Measurements from ENCODE around the gene SLC6A1.

DNA sequence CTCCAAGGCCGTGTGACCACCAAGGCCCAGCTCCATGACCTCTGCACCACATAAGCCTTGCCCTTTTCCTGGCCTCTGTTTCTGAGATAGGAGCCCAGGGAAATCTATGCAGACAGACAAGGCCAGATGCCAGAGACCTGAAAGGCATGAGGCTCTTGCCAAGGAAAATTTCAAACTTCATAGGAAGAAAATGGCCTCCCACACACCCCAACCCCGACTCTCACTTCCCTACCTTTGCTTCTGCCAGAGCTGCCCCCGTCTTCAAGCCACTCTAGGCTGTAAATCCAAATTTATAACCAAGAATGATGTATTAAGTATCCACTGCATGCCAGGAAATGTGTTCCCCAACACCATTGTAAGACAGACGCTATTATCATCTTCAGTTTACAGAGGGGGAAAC lies 96.3 kb downstream of the SLC6A1 start:
- TF ChIP-seq, protein P1, sequence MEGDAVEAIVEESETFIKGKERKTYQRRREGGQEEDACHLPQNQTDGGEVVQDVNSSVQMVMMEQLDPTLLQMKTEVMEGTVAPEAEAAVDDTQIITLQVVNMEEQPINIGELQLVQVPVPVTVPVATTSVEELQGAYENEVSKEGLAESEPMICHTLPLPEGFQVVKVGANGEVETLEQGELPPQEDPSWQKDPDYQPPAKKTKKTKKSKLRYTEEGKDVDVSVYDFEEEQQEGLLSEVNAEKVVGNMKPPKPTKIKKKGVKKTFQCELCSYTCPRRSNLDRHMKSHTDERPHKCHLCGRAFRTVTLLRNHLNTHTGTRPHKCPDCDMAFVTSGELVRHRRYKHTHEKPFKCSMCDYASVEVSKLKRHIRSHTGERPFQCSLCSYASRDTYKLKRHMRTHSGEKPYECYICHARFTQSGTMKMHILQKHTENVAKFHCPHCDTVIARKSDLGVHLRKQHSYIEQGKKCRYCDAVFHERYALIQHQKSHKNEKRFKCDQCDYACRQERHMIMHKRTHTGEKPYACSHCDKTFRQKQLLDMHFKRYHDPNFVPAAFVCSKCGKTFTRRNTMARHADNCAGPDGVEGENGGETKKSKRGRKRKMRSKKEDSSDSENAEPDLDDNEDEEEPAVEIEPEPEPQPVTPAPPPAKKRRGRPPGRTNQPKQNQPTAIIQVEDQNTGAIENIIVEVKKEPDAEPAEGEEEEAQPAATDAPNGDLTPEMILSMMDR (IDR thresholded peaks at IDR 0.05) = no peak
- TF ChIP-seq EZH2 (IDR thresholded peaks at IDR 0.05) = no peak
- no peak for TF ChIP-seq EZH2phosphoT487 (IDR thresholded peaks at IDR 0.05)
